Esophagus muscularis mucosa (tissue), 3 donors: Measurements from ENCODE around the gene ABTB1.

Experiments used
- POLR2A ChIP-seq: fragments of 450-650 bp; IDR thresholded peaks from one replicate; pipeline ENCODE4 v1.6.1; 2017; ENCODE audit warnings: antibody characterized with exemption, moderate library complexity, mild to moderate bottlenecking, low read depth
- POLR2AphosphoS5 ChIP-seq, 2 donors: sonication (generic); formaldehyde crosslinking; IDR thresholded peaks; one replicate each; pipeline ENCODE4 v1.6.1; 2017; ENCODE audit warnings: antibody characterized with exemption in 2 of 2
- TF ChIP-seq, protein P1 (sequence below), 3 experiments: fragments of 200-600 bp in 2 of 3; fragments of 450-650 bp in 1 of 3; sonication (generic) in 2 of 3; IDR thresholded peaks; one replicate each; pipeline ENCODE4 v1.5.1; 2017 to 2019; ENCODE audit warnings: antibody characterized with exemption in 3 of 3, mild to moderate bottlenecking in 2 of 3, moderate library complexity in 1 of 3

DNA sequence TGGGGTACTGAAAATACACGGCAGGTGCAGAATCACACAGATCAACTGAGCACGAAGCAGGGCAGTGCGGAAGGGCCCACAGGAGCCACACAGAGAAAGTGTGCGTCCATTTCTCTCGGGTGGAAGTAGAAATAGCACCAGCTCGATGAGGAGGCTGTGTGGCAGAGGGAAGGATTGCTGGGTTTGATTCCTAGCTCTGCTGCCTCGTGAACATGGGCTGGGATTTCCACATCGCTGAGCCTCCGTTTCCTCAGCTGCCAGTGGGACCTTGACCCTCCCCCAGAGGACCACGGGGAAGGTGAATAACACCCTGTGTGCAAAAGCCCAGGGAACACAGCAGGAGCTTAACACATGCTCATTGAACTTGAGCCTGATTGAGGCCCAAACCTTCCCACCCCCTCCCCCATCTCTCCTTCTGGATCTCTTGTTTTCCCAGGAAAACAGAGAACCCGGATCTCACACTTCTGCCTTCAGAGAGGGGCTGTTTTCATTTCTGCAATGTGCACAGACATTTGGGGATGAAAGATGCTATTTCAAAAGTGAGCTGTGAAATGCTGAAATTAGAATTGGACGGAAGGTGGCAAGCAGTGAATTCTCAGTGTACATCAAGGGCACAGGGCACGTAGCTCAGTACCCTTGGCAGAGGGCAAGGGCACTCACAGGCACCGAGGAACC, 38.4 kb downstream of the ABTB1 start:
- TF ChIP-seq POLR2AphosphoS5 (IDR thresholded peaks at IDR 0.05) (no peak), POLR2A (no peak)
- TF ChIP-seq, protein P1, sequence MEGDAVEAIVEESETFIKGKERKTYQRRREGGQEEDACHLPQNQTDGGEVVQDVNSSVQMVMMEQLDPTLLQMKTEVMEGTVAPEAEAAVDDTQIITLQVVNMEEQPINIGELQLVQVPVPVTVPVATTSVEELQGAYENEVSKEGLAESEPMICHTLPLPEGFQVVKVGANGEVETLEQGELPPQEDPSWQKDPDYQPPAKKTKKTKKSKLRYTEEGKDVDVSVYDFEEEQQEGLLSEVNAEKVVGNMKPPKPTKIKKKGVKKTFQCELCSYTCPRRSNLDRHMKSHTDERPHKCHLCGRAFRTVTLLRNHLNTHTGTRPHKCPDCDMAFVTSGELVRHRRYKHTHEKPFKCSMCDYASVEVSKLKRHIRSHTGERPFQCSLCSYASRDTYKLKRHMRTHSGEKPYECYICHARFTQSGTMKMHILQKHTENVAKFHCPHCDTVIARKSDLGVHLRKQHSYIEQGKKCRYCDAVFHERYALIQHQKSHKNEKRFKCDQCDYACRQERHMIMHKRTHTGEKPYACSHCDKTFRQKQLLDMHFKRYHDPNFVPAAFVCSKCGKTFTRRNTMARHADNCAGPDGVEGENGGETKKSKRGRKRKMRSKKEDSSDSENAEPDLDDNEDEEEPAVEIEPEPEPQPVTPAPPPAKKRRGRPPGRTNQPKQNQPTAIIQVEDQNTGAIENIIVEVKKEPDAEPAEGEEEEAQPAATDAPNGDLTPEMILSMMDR (IDR thresholded peaks at IDR 0.05): no peak
